ENCODE measurements around the gene ARIH2. TPM values are rescaled to one million over a fixed set of nuclear protein-coding genes. Genes with fewer than 3 reads are reported as not detected.

The ARIH2 gene
- total and polyA plus RNA-seq, 9 of the 15 experiments (the other 6 are each of a cell fraction or from before 2014, with no cell fraction given), result 27.0 to 120 (median 108) TPM

- intact Hi-C loops (cut with micrococcal nuclease), result no loop called here
- no TSS peak for BruUV-seq (replicated peaks)
- TF ChIP-seq ZNF77 (CRISPR knock-in tag; IDR thresholded peaks at IDR 0.05), result no peak
- TF ChIP-seq ZC3H8 (IDR thresholded peaks at IDR 0.05), result no peak
- TF ChIP-seq PBX2 (CRISPR knock-in tag; IDR thresholded peaks at IDR 0.05; ENCODE audit: low read depth), result no peak
- no peak for TF ChIP-seq PBX2 (tag; conservative IDR thresholded peaks at IDR 0.05; ENCODE audit: low read depth)
- no peak for TF ChIP-seq DMBX1 (CRISPR knock-in tag; IDR thresholded peaks at IDR 0.05; ENCODE audit: borderline replicate concordance)
- no peak for TF ChIP-seq POU5F1 (IDR thresholded peaks at IDR 0.05; ENCODE audit: borderline replicate concordance, low read depth, low read length, partially characterized antibody)
- TF ChIP-seq MEF2D (tag; conservative IDR thresholded peaks at IDR 0.05; ENCODE audit: low read depth), result no peak
- TF ChIP-seq MAFG (tag; conservative IDR thresholded peaks at IDR 0.05), result 0 out of 2 replicates have a peak, but pooled peaks have one; percentile 17
- no peak for TF ChIP-seq ASH1L (IDR thresholded peaks at IDR 0.05; ENCODE audit: borderline replicate concordance, low read depth, partially characterized antibody)
- TF ChIP-seq TSC22D4 (tag; IDR thresholded peaks at IDR 0.05), result no peak
- TF ChIP-seq CBX3 (IDR thresholded peaks at IDR 0.05; ENCODE audit: borderline replicate concordance in 1 of 2, low read length in 2 of 2), result no peak
- no peak for TF ChIP-seq RBM17 (IDR thresholded peaks at IDR 0.05; ENCODE audit: borderline replicate concordance, low read depth, low read length)
- TF ChIP-seq MAFK (IDR thresholded peaks at IDR 0.05; ENCODE audit: low read length), result peak; percentile 72
- no peak for TF ChIP-seq ZNF584 (CRISPR knock-in tag; IDR thresholded peaks at IDR 0.05; ENCODE audit: low read depth)
- no peak for TF ChIP-seq FOXJ2 (tag; IDR thresholded peaks at IDR 0.05)
- TF ChIP-seq GATAD2A (IDR thresholded peaks at IDR 0.05), result no peak
- no peak for TF ChIP-seq KLF10 (CRISPR knock-in tag; IDR thresholded peaks at IDR 0.05)
- peak; percentile 70 for TF ChIP-seq C11orf30 (IDR thresholded peaks at IDR 0.05; ENCODE audit: low read depth)
- peak; percentile 78 for TF ChIP-seq ZNF316 (IDR thresholded peaks at IDR 0.05)
- TF ChIP-seq NEUROD1 (IDR thresholded peaks at IDR 0.05; ENCODE audit: borderline replicate concordance, low read depth, low read length, partially characterized antibody), result no peak
- TF ChIP-seq MEF2A (IDR thresholded peaks at IDR 0.05; ENCODE audit: control insufficient read depth, low read depth, low read length), result no peak
- peak; percentile 69 for TF ChIP-seq MAFF (IDR thresholded peaks at IDR 0.05; ENCODE audit: low read length)
- TF ChIP-seq TOE1 (IDR thresholded peaks at IDR 0.05; ENCODE audit: borderline replicate concordance), result no peak
- no peak for TF ChIP-seq TOE1 (CRISPR knock-in tag; IDR thresholded peaks at IDR 0.05; ENCODE audit: borderline replicate concordance, low read depth)
These were observed 63.4 kb downstream of the ARIH2 start for GRCh38 chr3:48982016-48982415.

More at GRCh38 chr3:48982016-48982415, 63.4 kb downstream of the ARIH2 start:
- CTCF ChIA-PET (ENCODE audit: low intra/inter-chr PET ratio), result no interaction called here
- no peak overlapping the region for H3K27ac ChIP-seq (ENCODE audit: extremely low read depth, low read depth, low read length)
- FAIRE-seq (no peak), DNase-seq (ENCODE audit: extremely low read depth in 1 of 4, low spot score in 3 of 4) (no peak), ATAC-seq (no peak)
- H4K20me1 ChIP-seq (replicated peaks; ENCODE audit: control insufficient read depth, insufficient read depth, low read length), result no peaks in the 10 kb centered on the region
- H3K4me2 ChIP-seq (ENCODE audit: insufficient read depth, low read length), result no peak overlapping the region
- no peaks in the 10 kb centered on the region for H3K27me3 ChIP-seq (ENCODE audit: control insufficient read depth in 2 of 2, insufficient read depth in 2 of 2, low read length in 2 of 2)
- H3K9ac ChIP-seq (ENCODE audit: insufficient read depth in 1 of 2, low read depth in 2 of 2, low read length in 2 of 2), result no peak overlapping the region
- H3K79me2 ChIP-seq (ENCODE audit: control insufficient read depth, insufficient read depth, low read length), result no peaks in the 10 kb centered on the region
- no peaks in the 10 kb centered on the region for H3K4me1 ChIP-seq (replicated peaks in 1 of 2; ENCODE audit: control insufficient read depth in 2 of 2, insufficient read depth in 2 of 2, low read length in 2 of 2)
- H3K9me1 ChIP-seq (ENCODE audit: control insufficient read depth, insufficient read depth, low read length), result no peaks in the 10 kb centered on the region
- H3K36me3 ChIP-seq (ENCODE audit: control insufficient read depth, insufficient read depth, low read length), result peaks cover 71% of the 10 kb centered on the region; the same call in 2 of the 3 replicates
- in situ Hi-C loops (cut with MboI), result no loop called here
- H3K9me3 ChIP-seq (replicated peaks; ENCODE audit: control insufficient read depth, insufficient read depth, low read depth, low read length), result no peaks in the 10 kb centered on the region
- no peak overlapping the region for H2AFZ ChIP-seq (ENCODE audit: low read depth, low read length)
- POLR2A ChIA-PET, result interaction anchor here (0.7 kb wide), 1 partner anchor 10 kb away, joined by 3 read pairs; no protein-coding TSS in a partner anchor
- no peak overlapping the region for H3K4me3 ChIP-seq
